ENCODE results near the gene HTR5A. TPM values are rescaled to one million over a fixed set of nuclear protein-coding genes. Genes with fewer than 3 reads are reported as not detected.

HTR5A gene
- total RNA-seq, 2 donors from 2014 or later, result not detected

DNA sequence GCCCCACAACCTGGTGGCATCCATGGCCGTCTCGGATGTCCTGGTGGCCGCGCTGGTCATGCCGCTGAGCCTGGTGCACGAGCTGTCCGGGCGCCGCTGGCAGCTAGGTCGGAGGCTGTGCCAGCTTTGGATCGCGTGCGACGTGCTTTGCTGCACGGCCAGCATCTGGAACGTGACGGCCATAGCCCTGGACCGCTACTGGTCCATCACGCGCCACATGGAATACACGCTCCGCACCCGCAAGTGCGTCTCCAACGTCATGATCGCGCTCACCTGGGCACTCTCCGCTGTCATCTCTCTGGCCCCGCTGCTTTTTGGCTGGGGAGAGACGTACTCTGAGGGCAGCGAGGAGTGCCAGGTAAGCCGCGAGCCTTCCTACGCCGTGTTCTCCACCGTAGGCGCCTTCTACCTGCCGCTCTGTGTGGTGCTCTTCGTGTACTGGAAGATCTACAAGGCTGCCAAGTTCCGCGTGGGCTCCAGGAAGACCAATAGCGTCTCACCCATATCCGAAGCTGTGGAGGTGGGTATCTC is 1.1 kb downstream of the HTR5A start:
- no peak for ATAC-seq
- Mint-ChIP-seq H3K27ac (no peak overlapping the region), H3K36me3 (no peaks in the 10 kb centered on the region), H3K9me3 (peaks cover 0 to 5% of the 10 kb centered on the region in 2 donors)
- DNase-seq (ENCODE audit: low spot score in 2 of 2), result no peak

DNA sequence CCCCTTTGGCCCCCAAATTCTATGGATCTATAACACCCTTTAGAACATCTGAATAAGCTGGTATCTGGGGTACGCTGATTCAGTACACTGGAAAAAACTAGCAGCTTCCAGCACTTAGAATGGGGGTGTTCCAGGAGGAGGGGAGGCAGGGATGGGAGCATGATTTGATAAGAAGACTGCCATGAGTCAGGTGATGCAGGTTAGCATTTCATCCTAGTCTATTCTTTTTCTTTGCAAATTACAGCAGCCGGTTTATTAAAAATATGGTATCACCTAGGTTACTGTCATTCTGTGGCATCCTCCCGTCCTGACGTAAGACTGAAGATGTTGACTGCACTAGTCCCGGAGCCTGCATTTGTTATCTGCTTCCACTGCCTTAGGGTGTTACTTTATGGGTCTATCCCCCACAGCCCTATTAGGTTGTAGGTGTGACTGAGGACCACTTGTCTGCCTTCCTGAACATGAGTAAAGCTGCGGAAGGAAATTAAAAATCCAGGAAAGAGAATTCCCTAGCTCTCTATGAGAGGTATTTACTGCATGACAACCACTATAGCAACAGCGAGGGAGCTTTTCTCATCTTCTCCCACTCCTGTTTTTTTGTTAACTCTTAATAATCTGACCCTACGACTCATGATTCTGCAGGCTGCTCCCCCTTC is 1.9 kb downstream of the HTR5A start:
- H3K27ac Mint-ChIP-seq, result no peak overlapping the region
- ATAC-seq, result no peak
- H3K9me3 Mint-ChIP-seq, result peaks cover 0 to 5% of the 10 kb centered on the region in 2 donors
- H3K36me3 Mint-ChIP-seq, result no peaks in the 10 kb centered on the region
- DNase-seq (ENCODE audit: low spot score in 2 of 2), result no peak

DNA sequence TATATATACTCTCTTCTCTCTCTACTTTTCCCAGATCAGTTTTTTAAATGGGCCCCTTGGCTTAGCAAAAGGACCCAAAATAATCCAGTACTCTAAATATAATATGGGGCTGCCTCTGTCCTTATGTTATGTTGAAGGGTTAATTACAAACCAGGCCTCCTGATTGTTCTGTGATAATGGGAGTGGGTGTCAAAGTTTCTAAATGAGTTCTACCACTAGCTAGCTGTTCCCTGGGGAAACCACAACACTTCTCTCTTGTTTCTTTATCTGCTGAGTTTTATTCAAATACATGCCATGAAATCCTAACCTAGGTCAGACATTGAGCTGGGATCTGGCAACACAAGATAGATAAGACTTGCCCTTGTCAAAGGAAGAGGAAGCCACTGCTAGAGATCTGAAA is 3.8 kb downstream of the HTR5A start:
- DNase-seq (ENCODE audit: low spot score in 2 of 2) (no peak), ATAC-seq (no peak)
- Mint-ChIP-seq H3K27ac (no peak overlapping the region), H3K9me3 (peaks cover 0 to 5% of the 10 kb centered on the region in 2 donors), H3K36me3 (no peaks in the 10 kb centered on the region)

DNA sequence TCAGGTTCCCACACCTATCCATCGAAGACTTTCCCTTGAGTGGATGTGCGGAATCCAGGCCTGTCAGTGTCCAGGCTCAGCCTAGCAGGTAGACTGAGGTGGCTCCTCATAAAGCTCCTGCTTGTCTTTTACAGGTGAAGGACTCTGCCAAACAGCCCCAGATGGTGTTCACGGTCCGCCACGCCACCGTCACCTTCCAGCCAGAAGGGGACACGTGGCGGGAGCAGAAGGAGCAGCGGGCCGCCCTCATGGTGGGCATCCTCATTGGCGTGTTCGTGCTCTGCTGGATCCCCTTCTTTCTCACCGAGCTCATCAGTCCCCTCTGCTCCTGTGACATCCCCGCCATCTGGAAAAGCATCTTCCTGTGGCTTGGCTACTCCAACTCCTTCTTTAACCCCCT is 13.9 kb downstream of the HTR5A start:
- Mint-ChIP-seq H3K36me3 (peaks cover 0 to 4% of the 10 kb centered on the region in 2 donors), H3K27ac (no peak overlapping the region), H3K9me3 (no peaks in the 10 kb centered on the region)
- no peak for DNase-seq (ENCODE audit: low spot score in 2 of 2)
- no peak for ATAC-seq

DNA sequence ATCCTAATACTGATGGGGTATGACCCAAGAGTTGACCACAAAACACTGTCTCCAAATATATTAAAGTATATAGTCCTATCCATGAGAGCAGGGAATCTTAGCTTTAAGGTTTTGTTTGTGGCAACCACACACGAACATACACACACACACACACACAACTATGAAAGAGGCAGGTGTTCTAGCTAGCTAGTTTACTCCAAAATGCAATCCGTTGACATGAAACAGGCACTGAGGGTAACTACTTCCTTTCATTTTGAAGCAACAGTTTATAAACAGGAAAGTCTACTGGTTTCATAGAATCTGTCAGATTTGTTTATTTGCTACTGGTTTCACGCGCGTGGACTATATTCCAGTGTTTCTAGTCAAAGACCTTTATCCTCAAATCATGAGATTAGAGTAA is 14.8 kb downstream of the HTR5A start:
- H3K36me3 Mint-ChIP-seq, result peaks cover 0 to 4% of the 10 kb centered on the region in 2 donors
- H3K27ac Mint-ChIP-seq, result no peak overlapping the region
- DNase-seq (ENCODE audit: low spot score in 2 of 2) (no peak), ATAC-seq (no peak)
- no peaks in the 10 kb centered on the region for H3K9me3 Mint-ChIP-seq

DNA sequence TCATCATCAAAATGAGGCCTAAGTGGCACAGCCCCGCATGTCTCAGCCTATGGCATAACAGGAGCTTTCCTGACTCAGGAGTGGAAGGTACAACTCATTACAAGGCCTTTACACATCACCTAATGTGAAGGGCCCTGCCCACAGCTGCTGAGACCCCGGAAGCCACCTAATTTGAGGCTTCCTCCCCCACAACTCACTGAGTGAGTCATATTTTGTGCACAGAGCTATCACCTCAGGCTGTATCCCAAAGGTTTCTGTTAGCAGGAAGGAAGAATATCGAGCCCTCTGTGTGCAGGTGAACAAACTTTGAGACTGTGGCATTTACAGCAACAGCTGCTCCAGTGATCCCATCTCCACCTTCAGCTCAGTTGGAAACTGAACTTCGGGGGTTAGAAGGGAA is 20.6 kb downstream of the HTR5A start:
- H3K9me3 Mint-ChIP-seq, result peaks cover 5 to 6% of the 10 kb centered on the region in 2 donors

DNA sequence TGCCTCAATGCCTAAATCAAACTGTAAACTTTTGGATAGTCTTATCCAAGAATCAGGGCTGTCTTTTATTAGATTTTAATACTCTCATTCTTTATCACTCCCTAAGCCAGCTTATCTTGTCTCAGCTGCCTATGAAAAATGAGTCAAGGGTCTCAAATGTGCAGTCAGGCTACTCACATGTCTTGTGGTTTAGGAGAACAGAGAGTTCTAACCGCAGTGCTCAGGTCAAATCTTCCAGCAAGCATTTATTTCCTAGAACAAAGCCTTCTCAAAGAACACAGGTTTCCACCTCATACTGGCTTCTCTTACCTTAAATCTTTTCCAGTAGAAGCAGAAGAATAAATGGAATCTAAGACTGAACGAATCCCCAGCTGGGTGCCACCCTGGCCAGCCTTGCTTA is 23.5 kb downstream of the HTR5A start:
- no peak for ATAC-seq
- Mint-ChIP-seq H3K9me3 (peaks cover 8 to 9% of the 10 kb centered on the region in 2 donors), H3K27ac (no peak overlapping the region), H3K36me3 (no peaks in the 10 kb centered on the region)
- no peak for DNase-seq (ENCODE audit: low spot score in 2 of 2)

More for the DNA sequence above, 20.6 kb downstream of the HTR5A start:
- no peak for DNase-seq (ENCODE audit: low spot score in 2 of 2)
- peak; percentile 63 to 90 for ATAC-seq
- H3K36me3 Mint-ChIP-seq, result no peaks in the 10 kb centered on the region
- H3K27ac Mint-ChIP-seq, result no peak overlapping the region

DNA sequence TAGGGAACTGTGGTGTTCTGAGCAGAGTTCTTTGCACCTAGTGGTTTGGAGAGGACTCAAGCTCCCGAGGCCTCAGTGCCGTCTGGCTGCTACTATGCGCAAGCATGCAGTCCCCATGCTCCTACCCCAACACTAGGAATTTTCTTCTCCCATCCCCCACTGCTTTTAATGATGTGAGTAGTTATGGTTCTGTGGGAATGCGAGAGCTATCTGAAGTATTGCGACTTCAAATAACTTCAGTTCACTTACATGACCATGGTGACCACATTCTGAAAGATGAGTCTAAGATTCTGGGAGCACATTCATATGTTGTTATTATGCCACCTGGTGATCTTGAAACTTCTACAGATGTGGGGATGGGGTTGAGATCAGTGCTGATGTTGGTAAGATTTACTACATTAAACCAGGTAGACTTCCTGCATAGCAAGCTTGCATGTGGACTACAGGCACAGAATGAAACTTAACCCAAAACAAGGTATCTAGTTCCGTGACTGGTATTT is 24.6 kb downstream of the HTR5A start:
- H3K9me3 Mint-ChIP-seq, result peaks cover 8 to 9% of the 10 kb centered on the region in 2 donors
- no peak overlapping the region for H3K27ac Mint-ChIP-seq
- ATAC-seq, result no peak
- no peak for DNase-seq (ENCODE audit: low spot score in 2 of 2)
- no peaks in the 10 kb centered on the region for H3K36me3 Mint-ChIP-seq

DNA sequence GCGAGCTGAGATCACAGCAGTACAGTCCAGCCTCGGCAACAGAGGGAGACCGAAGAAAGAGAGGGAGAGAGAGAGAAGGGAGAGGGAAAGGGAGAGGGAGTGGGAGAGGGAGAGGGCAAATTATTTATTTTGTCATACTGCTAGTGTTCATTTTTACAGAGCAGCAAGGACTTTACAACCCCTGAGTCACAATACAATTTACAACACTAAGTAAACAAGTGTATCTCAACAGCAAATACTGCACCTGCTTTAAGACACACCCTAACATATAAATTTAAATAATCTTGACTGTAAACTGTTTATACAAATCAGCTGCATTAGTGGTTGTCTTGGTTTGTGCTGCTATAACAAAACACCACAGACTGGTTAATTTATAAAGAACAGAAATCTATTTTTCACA is 27.2 kb downstream of the HTR5A start:
- Mint-ChIP-seq H3K36me3 (no peaks in the 10 kb centered on the region), H3K27ac (no peak overlapping the region), H3K9me3 (peaks cover 8 to 9% of the 10 kb centered on the region in 2 donors)
- ATAC-seq (no peak), DNase-seq (ENCODE audit: low spot score in 2 of 2) (no peak)

DNA sequence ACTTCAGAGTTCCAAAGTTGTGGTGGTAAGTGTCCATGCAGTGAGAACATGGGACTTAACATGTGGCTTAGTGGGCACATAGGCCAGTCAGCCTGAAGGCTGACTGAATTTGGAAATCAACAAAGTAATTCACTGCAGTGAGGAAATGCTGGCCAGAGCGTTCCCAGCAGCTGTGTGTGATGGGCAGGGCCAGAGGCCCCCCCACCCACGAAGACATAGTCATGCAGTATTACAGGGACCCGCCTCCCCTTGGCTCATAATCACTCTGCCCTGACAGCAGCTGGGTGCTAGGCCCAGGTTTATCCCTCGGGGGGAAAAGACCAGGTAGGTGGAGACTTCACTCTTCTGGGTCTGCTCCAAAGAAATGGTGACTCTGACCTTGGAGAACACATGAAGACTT is 33.7 kb downstream of the HTR5A start:
- H3K9me3 Mint-ChIP-seq, result no peaks in the 10 kb centered on the region

DNA sequence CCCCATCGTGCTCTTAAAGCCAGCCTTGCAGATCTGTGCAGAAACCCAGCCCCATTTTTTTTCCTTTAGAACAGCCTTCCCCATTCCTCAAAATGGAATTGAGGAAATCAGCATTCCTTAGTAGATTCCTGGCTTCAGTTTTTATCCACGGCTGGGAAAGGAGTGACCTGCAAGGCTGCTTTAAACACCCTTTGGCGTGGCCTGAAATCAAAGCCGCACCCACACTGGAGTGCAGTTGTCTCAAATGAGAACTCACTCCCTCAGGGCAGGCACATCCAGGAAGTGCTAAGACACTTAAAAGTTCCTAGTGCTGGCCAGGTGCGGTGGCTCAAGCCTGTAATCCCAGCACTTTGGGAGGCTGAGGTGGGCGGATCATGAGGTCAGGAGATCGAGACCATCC is 34.8 kb downstream of the HTR5A start:
- H3K36me3 Mint-ChIP-seq, result no peaks in the 10 kb centered on the region
- DNase-seq (ENCODE audit: low spot score in 2 of 2) (no peak), ATAC-seq (no peak)
- no peaks in the 10 kb centered on the region for H3K9me3 Mint-ChIP-seq
- H3K27ac Mint-ChIP-seq, result no peak overlapping the region

More for the DNA sequence above, 33.7 kb downstream of the HTR5A start:
- Mint-ChIP-seq H3K36me3 (no peaks in the 10 kb centered on the region), H3K27ac (no peak overlapping the region)
- ATAC-seq (no peak), DNase-seq (ENCODE audit: low spot score in 2 of 2) (no peak)

DNA sequence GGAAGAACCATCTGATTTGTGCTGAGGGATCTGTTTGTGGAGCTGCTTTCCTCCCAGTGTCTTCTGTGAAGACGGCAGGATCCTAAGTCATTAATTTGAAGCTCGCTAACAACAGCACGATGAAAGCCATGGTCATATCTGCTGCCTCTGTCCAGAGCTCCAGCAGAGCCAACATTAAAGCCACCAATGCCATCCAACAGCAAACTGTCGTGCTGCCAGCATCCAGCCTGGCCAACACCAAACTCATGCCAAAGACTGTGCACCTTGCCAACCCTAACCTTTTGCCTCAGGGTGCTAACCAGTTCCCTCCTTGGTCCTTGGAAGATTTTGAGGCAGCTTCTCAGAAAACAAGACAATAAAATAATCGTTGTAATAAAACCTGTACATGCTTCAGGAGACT is 36.2 kb downstream of the HTR5A start:
- no peak for DNase-seq (ENCODE audit: low spot score in 2 of 2)
- ATAC-seq, result no peak
- Mint-ChIP-seq H3K36me3 (no peaks in the 10 kb centered on the region), H3K9me3 (no peaks in the 10 kb centered on the region), H3K27ac (no peak overlapping the region)

DNA sequence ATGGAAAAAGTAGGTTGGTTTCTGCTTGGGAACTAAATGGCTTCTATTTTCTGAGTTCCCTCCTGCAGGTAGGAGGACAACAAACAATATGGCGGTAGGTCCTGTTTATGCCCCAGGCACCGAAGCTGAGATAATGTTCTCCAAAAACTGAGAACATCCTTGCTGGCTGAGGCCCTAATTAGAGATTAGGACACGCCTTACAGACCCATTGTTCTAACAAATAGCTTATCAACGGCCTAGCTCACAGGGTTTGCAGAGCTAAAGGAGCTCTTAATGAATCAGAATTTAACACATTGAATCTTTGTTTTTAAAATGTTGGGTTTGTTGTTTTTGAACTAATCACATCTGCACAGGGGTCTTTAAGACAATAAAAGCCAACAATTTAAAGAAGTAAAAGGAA is 37.0 kb downstream of the HTR5A start:
- Mint-ChIP-seq H3K9me3 (no peaks in the 10 kb centered on the region), H3K27ac (no peak overlapping the region), H3K36me3 (no peaks in the 10 kb centered on the region)
- ATAC-seq, result no peak
- DNase-seq (ENCODE audit: low spot score in 2 of 2), result no peak

DNA sequence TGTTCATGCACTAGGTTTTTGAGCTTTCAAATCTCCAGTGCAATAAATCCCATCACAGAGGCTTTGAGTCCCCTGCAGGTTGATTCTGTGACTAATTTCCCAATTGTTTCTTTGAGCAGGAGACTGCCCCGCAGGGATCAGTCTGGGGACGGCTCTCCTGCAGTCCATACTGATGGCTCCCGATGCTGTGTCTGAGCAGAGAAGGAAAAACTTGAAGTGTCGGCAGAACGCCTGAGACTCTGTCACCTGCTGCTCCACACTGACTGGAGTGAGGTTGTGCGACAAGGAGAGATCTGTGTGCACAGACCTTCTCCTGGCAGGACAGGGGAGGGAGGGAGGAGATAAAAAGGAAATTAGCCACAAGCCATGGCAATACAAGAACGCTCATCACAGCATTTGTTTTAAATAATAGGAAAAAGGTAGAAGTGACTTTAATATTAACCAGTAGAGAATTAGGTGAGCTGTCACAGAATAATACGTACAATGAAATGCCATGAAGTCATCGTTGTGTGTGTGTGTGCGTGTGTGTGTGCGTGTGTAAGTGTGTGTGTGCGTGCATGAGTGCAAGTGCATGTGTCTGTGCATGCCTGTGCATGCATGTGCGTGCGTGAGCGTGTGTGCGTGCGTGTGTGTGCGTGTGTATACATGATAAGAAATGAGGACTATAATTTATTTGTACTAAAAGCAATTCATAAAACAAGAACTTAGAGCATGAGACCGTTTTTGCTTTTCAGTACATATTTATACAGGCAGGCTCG is 38.2 kb downstream of the HTR5A start:
- ATAC-seq (no peak), DNase-seq (ENCODE audit: low spot score in 2 of 2) (no peak)
- Mint-ChIP-seq H3K36me3 (no peaks in the 10 kb centered on the region), H3K9me3 (no peaks in the 10 kb centered on the region), H3K27ac (no peak overlapping the region)

DNA sequence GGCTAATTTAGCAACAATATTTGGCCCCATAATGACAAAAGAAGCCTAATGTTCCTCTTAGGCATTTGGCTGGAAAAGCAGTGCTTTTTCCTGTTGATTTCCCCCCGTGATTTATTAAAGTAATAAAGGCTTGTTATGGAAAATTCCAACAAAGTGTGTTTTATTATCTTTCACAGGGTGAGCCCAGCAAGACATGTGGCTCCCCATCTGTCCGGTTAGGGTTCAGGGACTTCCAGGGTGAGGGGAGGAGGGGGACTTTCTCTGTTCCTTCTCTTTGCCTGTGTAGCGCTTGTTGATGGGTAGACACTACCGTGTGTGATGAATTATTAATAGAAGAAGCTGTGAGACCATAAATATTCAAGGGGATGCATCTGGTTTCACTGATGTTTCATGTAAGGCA is 39.0 kb downstream of the HTR5A start:
- no peaks in the 10 kb centered on the region for H3K36me3 Mint-ChIP-seq
- H3K27ac Mint-ChIP-seq, result no peak overlapping the region
- no peaks in the 10 kb centered on the region for H3K9me3 Mint-ChIP-seq
- ATAC-seq (no peak), DNase-seq (ENCODE audit: low spot score in 2 of 2) (no peak)

DNA sequence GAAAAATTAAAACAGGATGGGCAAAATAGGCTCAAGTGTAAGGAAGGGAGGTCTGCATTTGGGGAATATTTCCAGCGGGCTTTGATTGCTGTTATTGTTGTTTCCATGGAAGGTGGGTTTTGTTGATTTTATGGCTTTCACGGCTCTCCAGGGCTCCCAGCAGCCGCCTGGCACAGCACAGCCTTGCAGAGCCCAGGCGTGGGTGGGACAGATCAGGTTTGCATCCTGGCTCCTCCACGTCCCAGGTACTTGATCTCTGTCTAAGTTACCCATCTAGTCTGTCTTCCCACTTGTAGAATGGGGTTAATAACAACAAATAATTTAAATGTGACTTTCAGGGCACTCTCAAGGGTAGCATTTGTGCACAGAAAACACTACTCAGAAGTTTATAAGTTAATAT is 45.2 kb downstream of the HTR5A start:
- ATAC-seq (no peak), DNase-seq (ENCODE audit: low spot score in 2 of 2) (no peak)
- H3K36me3 Mint-ChIP-seq, result peaks cover 6 to 8% of the 10 kb centered on the region in 2 donors
- peaks cover 5 to 12% of the 10 kb centered on the region in 2 donors for H3K9me3 Mint-ChIP-seq
- no peak overlapping the region for H3K27ac Mint-ChIP-seq

DNA sequence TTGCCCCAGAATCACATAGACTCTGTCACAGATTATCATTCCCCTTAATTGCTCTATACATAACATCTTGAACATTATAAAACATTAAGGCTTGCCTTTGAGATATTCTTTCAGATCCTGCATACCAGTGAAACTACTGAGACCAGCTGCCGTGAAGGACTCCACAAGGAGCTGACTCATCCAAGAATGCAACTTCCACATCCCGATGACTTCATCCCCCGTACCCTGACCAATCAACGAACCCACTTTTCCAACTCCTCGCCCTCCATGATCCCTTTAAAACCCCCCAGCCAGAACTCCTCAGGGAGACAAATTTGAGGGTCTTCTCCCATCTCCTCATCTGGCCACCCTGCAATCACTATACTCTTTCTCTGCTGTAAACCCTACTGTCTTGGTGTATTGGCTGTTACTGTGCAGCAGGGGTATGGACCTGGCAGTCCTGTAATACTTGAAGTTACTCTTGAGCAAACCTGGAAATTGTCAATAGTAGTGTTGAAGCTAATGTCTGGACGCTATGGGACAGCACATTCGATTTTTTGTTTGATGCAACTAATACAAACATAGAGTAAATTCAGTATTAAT is 49.8 kb downstream of the HTR5A start:
- Mint-ChIP-seq H3K27ac (no peak overlapping the region), H3K36me3 (peaks cover 6 to 13% of the 10 kb centered on the region in 2 donors), H3K9me3 (peaks cover 5 to 12% of the 10 kb centered on the region in 2 donors)
- ATAC-seq, result no peak
- no peak for DNase-seq (ENCODE audit: low spot score in 2 of 2)

Data from activated naive CD4-positive, alpha-beta T cell treated with anti-CD3 and anti-CD28 coated beads, Interleukin-2, amount 50 U/mL, for 72 hours (primary cell).